ENCODE results near the gene DPCD.

GRCh38 chr10:101656890-101657289 lies 68.8 kb downstream of the DPCD start:
- TF ChIP-seq CTCF (IDR thresholded peaks at IDR 0.05; ENCODE audit: poor library complexity, severe bottlenecking) (no peak), RAD21 (conservative IDR thresholded peaks at IDR 0.05) (no peak), TAF1 (IDR thresholded peaks at IDR 0.05; ENCODE audit: low read depth) (no peak), POLR2AphosphoS5 (IDR thresholded peaks at IDR 0.05) (no peak)

All from neural cell (in vitro differentiated cells).